ENCODE results near the gene MYMK.

Gene MYMK

GRCh38 chr9:133491656-133491925, 33.2 kb downstream of the MYMK start:
- no peak overlapping the region for H3K9ac ChIP-seq (ENCODE audit: low read length)
- no peak for DNase-seq
- no peak overlapping the region for H3K27ac ChIP-seq (ENCODE audit: low read depth, low read length)
- no peaks in the 10 kb centered on the region for H3K36me3 ChIP-seq (ENCODE audit: control insufficient read depth in 1 of 2, insufficient read depth in 2 of 2, low read length in 2 of 2)
- H3K9me3 ChIP-seq (ENCODE audit: insufficient read depth, low read depth, low read length) = peaks cover 9% of the 10 kb centered on the region
- H3K4ac ChIP-seq (ENCODE audit: low read depth, low read length) = no peak overlapping the region
- no peak overlapping the region for H3K23ac ChIP-seq (ENCODE audit: low read length)
- peaks cover 0 to 3% of the 10 kb centered on the region in 2 experiments for H3K4me1 ChIP-seq (ENCODE audit: control insufficient read depth in 1 of 2, insufficient read depth in 2 of 2, low read length in 2 of 2)
- no peak overlapping the region for H3K14ac ChIP-seq (ENCODE audit: low read length)
- H3K79me1 ChIP-seq (ENCODE audit: low read length) = no peaks in the 10 kb centered on the region
- no peaks in the 10 kb centered on the region for H3K79me2 ChIP-seq (ENCODE audit: control insufficient read depth, insufficient read depth, low read length, poor library complexity)
- WGBS (ENCODE audit: extremely low coverage, insufficient coverage, insufficient read length) = no CpG with 5 or more reads among the region's 8 CpGs
- H3K27me3 ChIP-seq (ENCODE audit: insufficient read depth, low read length) = no peaks in the 10 kb centered on the region
- no peak overlapping the region for H2BK120ac ChIP-seq (ENCODE audit: insufficient read depth, low read length, poor library complexity)
- H3K4me3 ChIP-seq (ENCODE audit: low read depth, low read length) = no peak overlapping the region
- H2BK5ac ChIP-seq (ENCODE audit: low read depth, low read length, poor library complexity) = no peak overlapping the region
- H4K8ac ChIP-seq (ENCODE audit: low read depth, low read length) = no peak overlapping the region
- H2AFZ ChIP-seq (ENCODE audit: insufficient read depth, low read length, poor library complexity) = no peak overlapping the region
- H4K12ac ChIP-seq (ENCODE audit: low read depth, low read length) = no peak overlapping the region
- H3K18ac ChIP-seq (ENCODE audit: low read length) = no peak overlapping the region
- H2BK12ac ChIP-seq (ENCODE audit: low read length) = no peak overlapping the region
- no peak overlapping the region for H4K91ac ChIP-seq (ENCODE audit: low read depth, low read length)
- H3K4me2 ChIP-seq (ENCODE audit: low read length) = no peak overlapping the region
- H2AK5ac ChIP-seq (ENCODE audit: low read length) = no peak overlapping the region

GRCh38 chr9:133490865-133491655, 33.7 kb downstream of the MYMK start:
- H4K91ac ChIP-seq (ENCODE audit: low read depth, low read length) = no peak overlapping the region
- no peak overlapping the region for H2BK5ac ChIP-seq (ENCODE audit: low read depth, low read length, poor library complexity)
- H2AFZ ChIP-seq (ENCODE audit: insufficient read depth, low read length, poor library complexity) = no peak overlapping the region
- no peak overlapping the region for H3K4me3 ChIP-seq (ENCODE audit: low read depth, low read length)
- peaks cover 0 to 3% of the 10 kb centered on the region in 2 experiments for H3K4me1 ChIP-seq (ENCODE audit: control insufficient read depth in 1 of 2, insufficient read depth in 2 of 2, low read length in 2 of 2)
- H2BK120ac ChIP-seq (ENCODE audit: insufficient read depth, low read length, poor library complexity) = no peak overlapping the region
- no peaks in the 10 kb centered on the region for H3K79me2 ChIP-seq (ENCODE audit: control insufficient read depth, insufficient read depth, low read length, poor library complexity)
- no peak overlapping the region for H2BK12ac ChIP-seq (ENCODE audit: low read length)
- WGBS (ENCODE audit: extremely low coverage, insufficient coverage, insufficient read length) = no CpG with 5 or more reads among the region's 12 CpGs
- no peak overlapping the region for H4K12ac ChIP-seq (ENCODE audit: low read depth, low read length)
- no peak overlapping the region for H4K8ac ChIP-seq (ENCODE audit: low read depth, low read length)
- H3K14ac ChIP-seq (ENCODE audit: low read length) = no peak overlapping the region
- H3K18ac ChIP-seq (ENCODE audit: low read length) = no peak overlapping the region
- H2AK5ac ChIP-seq (ENCODE audit: low read length) = no peak overlapping the region
- H3K23ac ChIP-seq (ENCODE audit: low read length) = no peak overlapping the region
- no peak overlapping the region for H3K4me2 ChIP-seq (ENCODE audit: low read length)
- DNase-seq = no peak
- no peak overlapping the region for H3K4ac ChIP-seq (ENCODE audit: low read depth, low read length)
- H3K27ac ChIP-seq (ENCODE audit: low read depth, low read length) = no peak overlapping the region
- H3K9ac ChIP-seq (ENCODE audit: low read length) = no peak overlapping the region
- no peaks in the 10 kb centered on the region for H3K27me3 ChIP-seq (ENCODE audit: insufficient read depth, low read length)
- peaks cover 7% of the 10 kb centered on the region for H3K9me3 ChIP-seq (ENCODE audit: insufficient read depth, low read depth, low read length)
- H3K36me3 ChIP-seq (ENCODE audit: control insufficient read depth in 1 of 2, insufficient read depth in 2 of 2, low read length in 2 of 2) = no peaks in the 10 kb centered on the region
- no peaks in the 10 kb centered on the region for H3K79me1 ChIP-seq (ENCODE audit: low read length)

- no peak overlapping the region for H2BK120ac ChIP-seq (ENCODE audit: insufficient read depth, low read length, poor library complexity)
- H3K4me1 ChIP-seq (ENCODE audit: control insufficient read depth in 1 of 2, insufficient read depth in 2 of 2, low read length in 2 of 2) = peaks cover 0 to under 1% of the 10 kb centered on the region in 2 experiments
- H4K91ac ChIP-seq (ENCODE audit: low read depth, low read length) = no peak overlapping the region
- DNase-seq = no peak
- H3K14ac ChIP-seq (ENCODE audit: low read length) = no peak overlapping the region
- no peak overlapping the region for H3K9ac ChIP-seq (ENCODE audit: low read length)
- no peaks in the 10 kb centered on the region for H3K36me3 ChIP-seq (ENCODE audit: control insufficient read depth in 1 of 2, insufficient read depth in 2 of 2, low read length in 2 of 2)
- H3K18ac ChIP-seq (ENCODE audit: low read length) = no peak overlapping the region
- no peaks in the 10 kb centered on the region for H3K9me3 ChIP-seq (ENCODE audit: insufficient read depth, low read depth, low read length)
- H4K8ac ChIP-seq (ENCODE audit: low read depth, low read length) = no peak overlapping the region
- H4K12ac ChIP-seq (ENCODE audit: low read depth, low read length) = no peak overlapping the region
- H2AFZ ChIP-seq (ENCODE audit: insufficient read depth, low read length, poor library complexity) = no peak overlapping the region
- H2AK5ac ChIP-seq (ENCODE audit: low read length) = no peak overlapping the region
- H3K79me1 ChIP-seq (ENCODE audit: low read length) = no peaks in the 10 kb centered on the region
- no peak overlapping the region for H2BK12ac ChIP-seq (ENCODE audit: low read length)
- no peak overlapping the region for H3K4me2 ChIP-seq (ENCODE audit: low read length)
- H3K27me3 ChIP-seq (ENCODE audit: insufficient read depth, low read length) = no peaks in the 10 kb centered on the region
- no peak overlapping the region for H3K27ac ChIP-seq (ENCODE audit: low read depth, low read length)
- no peak overlapping the region for H3K4ac ChIP-seq (ENCODE audit: low read depth, low read length)
- no CpG with 5 or more reads among the region's 13 CpGs for WGBS (ENCODE audit: extremely low coverage, insufficient coverage, insufficient read length)
- H3K4me3 ChIP-seq (ENCODE audit: low read depth, low read length) = no peak overlapping the region
- no peak overlapping the region for H2BK5ac ChIP-seq (ENCODE audit: low read depth, low read length, poor library complexity)
- no peaks in the 10 kb centered on the region for H3K79me2 ChIP-seq (ENCODE audit: control insufficient read depth, insufficient read depth, low read length, poor library complexity)
- no peak overlapping the region for H3K23ac ChIP-seq (ENCODE audit: low read length)
These were observed 34.5 kb downstream of the MYMK start for GRCh38 chr9:133490201-133490681.

GRCh38 chr9:133489253-133490190, 35.2 kb downstream of the MYMK start:
- no peaks in the 10 kb centered on the region for H3K36me3 ChIP-seq (ENCODE audit: control insufficient read depth in 1 of 2, insufficient read depth in 2 of 2, low read length in 2 of 2)
- no peaks in the 10 kb centered on the region for H3K27me3 ChIP-seq (ENCODE audit: insufficient read depth, low read length)
- no peaks in the 10 kb centered on the region for H3K79me2 ChIP-seq (ENCODE audit: control insufficient read depth, insufficient read depth, low read length, poor library complexity)
- no peak overlapping the region for H3K27ac ChIP-seq (ENCODE audit: low read depth, low read length)
- no peak overlapping the region for H2BK12ac ChIP-seq (ENCODE audit: low read length)
- H2BK5ac ChIP-seq (ENCODE audit: low read depth, low read length, poor library complexity) = no peak overlapping the region
- WGBS (ENCODE audit: extremely low coverage, insufficient coverage, insufficient read length) = no CpG with 5 or more reads among the region's 19 CpGs
- H3K4me2 ChIP-seq (ENCODE audit: low read length) = no peak overlapping the region
- no peak overlapping the region for H3K9ac ChIP-seq (ENCODE audit: low read length)
- H3K79me1 ChIP-seq (ENCODE audit: low read length) = no peaks in the 10 kb centered on the region
- H3K14ac ChIP-seq (ENCODE audit: low read length) = no peak overlapping the region
- H3K23ac ChIP-seq (ENCODE audit: low read length) = no peak overlapping the region
- H4K8ac ChIP-seq (ENCODE audit: low read depth, low read length) = no peak overlapping the region
- H4K12ac ChIP-seq (ENCODE audit: low read depth, low read length) = no peak overlapping the region
- DNase-seq = no peak
- no peak overlapping the region for H2AFZ ChIP-seq (ENCODE audit: insufficient read depth, low read length, poor library complexity)
- no peaks in the 10 kb centered on the region for H3K9me3 ChIP-seq (ENCODE audit: insufficient read depth, low read depth, low read length)
- no peak overlapping the region for H2AK5ac ChIP-seq (ENCODE audit: low read length)
- peaks cover 0 to 7% of the 10 kb centered on the region in 2 experiments for H3K4me1 ChIP-seq (ENCODE audit: control insufficient read depth in 1 of 2, insufficient read depth in 2 of 2, low read length in 2 of 2)
- no peak overlapping the region for H4K91ac ChIP-seq (ENCODE audit: low read depth, low read length)
- H2BK120ac ChIP-seq (ENCODE audit: insufficient read depth, low read length, poor library complexity) = no peak overlapping the region
- H3K18ac ChIP-seq (ENCODE audit: low read length) = no peak overlapping the region
- H3K4ac ChIP-seq (ENCODE audit: low read depth, low read length) = no peak overlapping the region
- no peak overlapping the region for H3K4me3 ChIP-seq (ENCODE audit: low read depth, low read length)
